Embryonic facial prominence (tissue), 1 donor: ENCODE data around the gene GP1BB.

ENCODE experiments used
- DNase-seq: peaks from one replicate; pipeline ENCODE4 v3.0.0-alpha.2; 2016; ENCODE audit errors: extremely low spot score

The GP1BB gene

DNA sequence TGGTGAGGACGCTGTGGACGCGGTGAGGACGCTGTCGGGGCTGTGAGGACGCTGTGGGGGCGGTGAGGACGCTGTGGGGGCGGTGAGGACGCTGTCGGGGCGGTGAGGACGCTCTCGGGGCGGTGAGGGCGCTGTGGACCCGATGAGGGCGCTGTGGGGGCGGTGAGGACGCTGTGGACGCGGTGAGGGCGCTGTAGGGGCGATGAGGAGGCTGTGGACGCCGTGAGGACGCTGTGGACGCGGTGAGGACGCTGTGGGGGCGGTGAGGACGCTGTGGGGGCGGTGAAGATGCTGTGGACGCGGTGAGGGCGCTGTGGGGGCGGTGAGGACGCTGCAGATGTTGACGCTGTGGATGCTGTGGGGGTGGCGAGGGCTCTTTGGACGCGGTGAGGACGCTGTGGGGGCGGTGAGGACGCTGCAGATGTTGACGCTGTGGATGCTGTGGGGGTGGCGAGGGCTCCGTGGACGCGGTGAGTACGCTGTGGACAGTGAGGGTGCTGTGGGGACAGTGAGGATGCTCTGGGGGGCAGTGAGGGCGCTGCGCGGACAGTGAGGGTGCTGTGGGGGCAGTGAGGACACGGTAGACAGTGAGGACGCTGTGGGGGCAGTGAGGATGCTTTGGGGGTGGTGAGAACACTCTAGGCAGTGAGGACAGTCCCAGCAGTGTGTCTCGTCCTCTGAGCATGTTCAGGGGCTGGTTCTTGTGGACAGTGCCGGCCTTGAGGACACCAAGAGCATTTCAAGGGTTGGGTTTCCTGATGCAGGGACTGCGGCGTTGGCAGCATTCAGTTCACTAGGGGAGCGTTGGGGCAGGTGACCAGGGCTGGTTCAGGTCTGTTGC lies 4.2 kb downstream of the GP1BB start:
- no peak for DNase-seq

DNA sequence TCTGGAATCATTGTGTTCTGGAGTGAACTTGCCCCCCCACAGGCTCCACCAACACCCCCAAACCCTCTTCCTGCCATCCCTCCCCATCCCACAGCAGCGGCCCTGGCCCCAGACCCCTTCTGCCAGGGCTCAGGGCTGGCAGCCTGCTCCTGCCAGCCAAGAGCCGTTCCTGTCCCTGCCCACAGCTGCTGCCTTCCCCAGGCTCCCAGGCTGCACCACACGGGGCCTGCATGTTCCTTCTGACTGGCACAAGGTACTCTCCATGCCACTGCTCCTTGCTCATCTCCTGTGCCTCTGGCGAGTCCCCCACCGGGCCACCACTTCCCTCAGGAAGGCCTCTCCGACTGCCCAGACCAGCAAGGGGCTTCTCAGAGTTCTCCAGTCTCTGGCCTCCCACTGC lies 4.9 kb downstream of the GP1BB start:
- no peak for DNase-seq

DNA sequence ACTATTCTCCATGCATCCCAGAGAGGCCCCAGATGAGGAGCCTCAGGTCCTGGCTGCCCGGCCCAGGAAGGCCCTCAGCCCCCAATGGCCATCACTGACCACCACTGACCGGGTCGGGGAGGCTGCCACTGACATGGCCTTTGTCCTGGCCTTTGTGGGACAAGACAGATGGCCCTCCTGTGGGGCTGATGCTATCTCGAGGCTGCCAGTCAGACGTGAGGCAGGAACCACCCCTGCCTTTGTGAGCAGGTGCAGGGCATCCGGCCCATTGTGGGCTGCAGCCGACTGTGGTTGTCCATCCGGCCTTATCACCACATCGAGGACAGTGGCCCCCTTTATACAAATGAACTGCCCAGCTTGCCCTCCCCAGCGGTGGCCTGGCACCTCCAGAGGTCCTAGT lies 5.5 kb downstream of the GP1BB start:
- no peak for DNase-seq

DNA sequence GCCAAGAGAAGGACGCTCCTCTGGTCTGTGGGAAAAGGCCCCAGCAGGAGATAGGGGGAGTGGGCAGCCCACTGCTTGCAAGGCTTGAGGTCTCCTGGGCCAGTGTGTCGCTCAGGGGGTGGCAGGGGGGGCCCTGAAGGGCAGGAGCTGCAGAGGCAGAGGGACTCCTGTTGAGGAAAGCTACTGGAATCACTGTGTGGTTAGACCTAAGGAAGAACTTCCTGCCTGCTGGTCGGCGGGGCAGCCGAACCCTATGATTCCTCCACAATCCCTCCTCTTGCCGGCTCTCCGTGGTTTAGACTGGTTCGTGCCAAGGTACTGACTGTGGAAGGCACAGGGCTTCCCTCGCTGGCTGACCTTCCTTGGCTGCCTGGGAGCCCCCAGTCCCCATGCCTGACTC lies 6.2 kb downstream of the GP1BB start:
- no peak for DNase-seq

DNA sequence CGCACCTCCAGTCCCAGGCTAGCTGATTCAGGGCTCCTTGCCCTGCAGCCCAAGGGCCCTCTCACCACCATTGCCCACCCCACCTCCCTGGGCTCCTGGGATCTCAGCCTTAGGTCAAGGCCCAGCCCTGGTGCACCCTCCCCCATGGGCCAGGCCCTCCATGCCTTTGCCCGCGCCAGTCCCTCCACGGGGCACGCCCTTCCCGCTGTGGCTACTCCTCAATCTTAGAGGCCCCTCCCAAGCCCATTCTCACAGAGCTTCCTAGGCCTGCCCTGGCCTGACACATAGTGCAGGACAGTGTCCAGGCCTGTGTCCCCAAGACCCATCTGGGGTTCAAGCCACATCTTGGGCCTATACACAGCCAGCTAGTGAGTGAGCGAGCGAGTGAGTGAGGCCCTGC lies 6.9 kb downstream of the GP1BB start:
- no peak for DNase-seq

DNA sequence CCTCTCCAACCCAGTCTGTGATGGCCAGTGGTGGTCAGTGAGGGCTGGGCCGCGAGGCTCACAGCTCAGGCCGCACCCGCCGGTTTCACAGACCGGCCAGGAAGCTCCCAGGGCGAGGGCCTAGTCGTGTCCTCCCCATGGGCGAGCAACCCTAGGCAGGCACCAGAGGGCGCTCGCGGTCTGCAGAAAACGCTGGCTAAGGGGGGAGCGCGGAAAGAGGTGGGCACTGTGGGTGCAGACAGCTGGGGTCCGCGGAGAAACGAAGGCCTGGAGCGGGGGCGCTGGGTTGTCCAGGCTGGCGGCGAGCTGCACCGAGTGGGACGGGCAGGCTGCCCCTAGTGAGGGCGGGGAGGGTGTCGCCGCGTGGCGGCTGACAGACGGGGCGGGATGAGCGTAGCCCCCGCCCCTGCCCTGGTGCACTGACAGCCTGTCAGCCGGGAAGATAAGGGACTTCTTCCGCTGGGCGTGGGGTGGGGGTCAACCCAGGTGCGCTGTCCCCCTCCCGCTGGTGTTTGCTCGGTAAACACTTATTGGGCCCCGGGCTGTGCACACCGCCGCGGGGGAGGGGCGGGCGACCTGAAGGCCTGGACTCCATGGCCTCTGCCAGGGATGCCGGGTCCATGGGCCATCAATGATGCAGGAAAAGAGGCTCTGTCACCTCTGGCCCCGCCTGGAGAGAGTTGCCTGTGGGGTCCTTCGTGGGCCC lies 7.5 kb downstream of the GP1BB start:
- DNase-seq = peak; percentile 56

DNA sequence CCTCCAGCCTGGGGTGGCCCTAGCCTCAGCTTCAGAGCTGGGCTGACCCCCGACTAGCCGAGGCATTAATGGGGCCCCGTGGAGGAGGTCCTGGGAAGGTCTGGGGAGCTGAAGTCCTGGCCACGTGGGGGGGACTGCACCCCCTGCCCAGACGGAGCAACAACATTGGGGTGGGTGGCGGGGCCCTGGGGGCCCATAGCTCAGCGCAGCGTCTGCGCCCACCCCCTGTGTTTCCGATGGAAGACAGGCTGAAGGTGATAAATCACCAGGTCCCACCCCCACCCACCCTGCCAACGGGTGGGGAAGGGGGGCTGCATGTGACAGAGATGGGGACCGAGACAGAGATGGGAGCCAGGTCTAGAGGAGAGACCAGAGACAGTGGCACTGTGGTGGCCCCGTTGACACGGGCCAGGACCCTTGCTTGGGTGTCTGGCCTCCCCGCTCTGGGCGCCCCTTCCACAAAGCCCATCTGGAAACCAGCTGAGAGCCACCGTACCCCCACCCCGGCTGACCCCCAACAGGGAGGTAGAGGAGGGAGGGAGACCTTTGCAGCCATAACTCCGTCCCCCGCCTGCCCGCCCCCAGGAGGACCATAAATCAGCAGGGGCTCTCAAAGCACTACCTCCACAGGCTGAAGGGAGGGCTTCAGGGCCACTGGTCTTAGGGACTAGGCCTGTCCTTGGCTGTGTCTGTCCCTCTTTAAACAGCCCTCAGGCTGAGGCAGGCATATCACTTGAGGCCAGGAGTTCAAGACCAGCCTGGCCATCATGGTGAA lies 8.2 kb downstream of the GP1BB start:
- no peak for DNase-seq

DNA sequence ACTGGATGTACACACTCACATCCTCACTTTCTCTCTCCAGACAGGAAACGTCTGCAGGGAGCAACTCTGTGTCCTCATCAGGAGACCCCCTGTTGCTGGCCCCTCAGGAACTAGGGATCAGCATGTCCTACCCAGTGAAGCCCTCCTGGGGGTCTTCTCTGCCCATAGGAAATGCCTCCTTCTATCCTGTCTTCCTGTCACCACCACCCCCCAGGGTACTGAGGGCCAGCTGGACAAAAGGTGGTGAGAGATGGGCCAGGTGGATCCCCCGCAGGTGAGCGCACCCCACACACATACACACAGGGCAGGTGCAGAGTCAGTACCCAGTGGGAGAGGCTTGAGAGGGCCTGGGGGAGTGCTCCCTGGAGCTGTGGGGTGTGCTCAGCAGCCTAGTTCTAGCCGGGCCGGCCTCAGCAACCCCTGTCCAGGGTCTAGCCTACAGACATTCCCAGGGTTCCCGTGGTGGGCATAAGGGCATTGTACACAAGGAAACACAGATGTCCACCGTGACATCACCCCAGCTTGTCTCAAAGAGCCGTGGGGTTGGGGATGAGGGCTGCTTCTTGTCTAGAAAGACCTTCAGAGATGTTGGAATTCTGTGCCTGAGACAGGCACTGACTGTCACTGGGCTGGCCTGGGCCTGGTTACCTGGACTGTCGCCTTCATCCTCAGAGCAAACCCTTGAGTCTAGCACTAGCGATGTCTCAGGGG lies 9.2 kb downstream of the GP1BB start:
- no peak for DNase-seq

DNA sequence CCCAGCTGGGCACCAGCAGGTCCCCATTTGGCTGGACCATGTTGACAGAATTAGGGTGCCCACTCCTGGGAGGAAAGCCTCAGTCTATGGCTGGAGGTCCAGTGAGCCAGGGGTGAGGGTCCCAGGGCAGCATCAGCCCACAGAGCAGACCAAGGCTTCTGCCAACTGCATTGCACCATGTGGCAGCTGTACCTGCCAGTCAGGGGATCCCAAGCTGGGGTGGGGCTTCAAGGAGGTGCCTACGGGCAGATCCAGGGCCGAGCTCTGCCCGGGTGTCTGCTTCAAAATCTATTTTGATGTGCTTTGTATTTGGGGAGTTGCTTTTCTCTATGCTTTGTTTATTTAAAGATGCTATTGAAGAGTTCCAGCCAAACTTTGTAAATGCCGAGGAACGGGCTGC lies 10.4 kb downstream of the GP1BB start:
- DNase-seq = no peak

DNA sequence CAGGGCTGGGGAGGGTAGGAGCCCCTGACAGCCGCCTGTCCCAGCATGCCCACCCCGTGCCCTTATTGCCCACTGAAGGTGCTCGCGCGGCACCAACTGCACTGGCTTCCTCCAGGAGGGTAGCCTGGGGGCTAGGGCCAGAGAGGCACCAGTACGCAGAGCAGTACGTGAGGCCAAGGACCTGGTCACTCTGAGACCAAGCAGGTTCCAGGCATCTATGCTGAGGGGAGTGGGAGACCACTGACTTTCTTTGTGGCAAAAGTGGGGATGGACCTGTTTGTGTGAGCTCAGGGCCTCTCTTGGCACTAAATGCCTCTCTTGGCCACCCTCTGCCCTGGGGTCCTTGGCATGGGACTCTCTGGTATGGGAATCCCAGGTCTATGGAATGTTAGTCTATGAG lies 10.8 kb downstream of the GP1BB start:
- no peak for DNase-seq

DNA sequence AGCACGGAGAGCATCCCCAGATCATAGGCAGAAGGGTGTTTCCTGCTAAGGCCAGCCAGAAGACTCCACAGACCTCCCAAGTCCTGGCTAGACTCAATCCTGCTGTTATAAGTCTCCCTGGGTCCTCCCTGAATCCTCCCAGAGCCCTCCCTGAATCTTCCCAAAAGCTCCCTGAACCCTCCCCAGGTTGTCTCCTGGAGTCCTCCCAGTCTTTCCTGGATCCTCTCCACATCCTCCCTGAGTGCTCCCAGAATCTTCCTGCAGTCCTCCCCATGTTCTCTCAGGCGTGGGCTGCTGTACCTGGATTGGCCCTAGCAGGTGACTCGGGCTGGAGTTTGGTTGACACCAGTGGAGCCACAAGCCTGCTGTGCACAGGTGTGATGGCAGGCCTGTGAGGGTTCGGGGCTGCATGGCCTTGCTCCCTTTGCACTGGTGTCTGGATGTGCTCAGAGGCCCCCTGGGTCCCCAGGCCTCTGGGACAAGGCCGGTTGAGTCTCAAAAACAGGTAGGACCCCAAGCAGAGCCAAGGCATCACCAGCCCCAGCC lies 11.6 kb downstream of the GP1BB start:
- DNase-seq = no peak

DNA sequence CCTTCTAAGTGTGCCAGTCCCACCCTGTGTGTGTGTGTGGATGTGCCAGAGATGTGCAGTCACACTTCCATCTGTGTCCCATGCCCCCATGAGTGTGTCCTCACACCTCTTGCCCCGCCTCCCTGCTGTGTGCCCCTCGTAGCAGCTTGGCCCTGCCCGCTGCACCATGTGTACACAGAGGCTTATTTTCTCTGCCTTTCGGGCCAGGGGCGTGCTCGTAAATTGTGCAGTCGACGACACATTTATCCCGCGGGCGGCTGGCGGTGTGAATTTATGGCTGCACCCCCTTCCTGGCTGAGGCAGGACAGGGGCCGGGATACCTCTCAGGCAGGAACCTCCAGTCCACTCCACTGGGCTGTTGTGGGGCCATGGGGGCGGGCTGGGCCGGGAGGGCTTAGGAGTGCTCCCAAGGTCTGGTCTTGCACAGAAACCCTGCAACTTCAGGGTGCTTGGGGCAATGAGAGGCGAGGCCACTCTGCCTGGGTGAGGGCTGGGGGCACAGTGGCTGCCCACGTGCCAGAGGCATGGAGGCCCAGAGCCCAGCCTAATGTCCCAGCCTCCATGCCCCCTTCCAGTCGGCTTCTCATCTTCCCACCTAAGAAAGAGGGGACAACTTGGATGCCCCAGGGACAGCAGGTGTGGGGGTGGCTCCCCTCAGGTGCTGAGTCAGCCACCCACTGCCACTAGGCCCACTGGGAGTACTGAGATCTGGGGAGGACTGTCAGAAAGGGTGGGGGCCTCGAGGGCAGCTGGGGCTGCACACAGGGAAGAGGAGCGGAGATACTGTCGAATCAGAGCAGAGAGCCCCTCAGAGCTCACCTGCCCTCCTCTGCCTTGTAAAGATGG lies 12.5 kb downstream of the GP1BB start:
- no peak for DNase-seq

DNA sequence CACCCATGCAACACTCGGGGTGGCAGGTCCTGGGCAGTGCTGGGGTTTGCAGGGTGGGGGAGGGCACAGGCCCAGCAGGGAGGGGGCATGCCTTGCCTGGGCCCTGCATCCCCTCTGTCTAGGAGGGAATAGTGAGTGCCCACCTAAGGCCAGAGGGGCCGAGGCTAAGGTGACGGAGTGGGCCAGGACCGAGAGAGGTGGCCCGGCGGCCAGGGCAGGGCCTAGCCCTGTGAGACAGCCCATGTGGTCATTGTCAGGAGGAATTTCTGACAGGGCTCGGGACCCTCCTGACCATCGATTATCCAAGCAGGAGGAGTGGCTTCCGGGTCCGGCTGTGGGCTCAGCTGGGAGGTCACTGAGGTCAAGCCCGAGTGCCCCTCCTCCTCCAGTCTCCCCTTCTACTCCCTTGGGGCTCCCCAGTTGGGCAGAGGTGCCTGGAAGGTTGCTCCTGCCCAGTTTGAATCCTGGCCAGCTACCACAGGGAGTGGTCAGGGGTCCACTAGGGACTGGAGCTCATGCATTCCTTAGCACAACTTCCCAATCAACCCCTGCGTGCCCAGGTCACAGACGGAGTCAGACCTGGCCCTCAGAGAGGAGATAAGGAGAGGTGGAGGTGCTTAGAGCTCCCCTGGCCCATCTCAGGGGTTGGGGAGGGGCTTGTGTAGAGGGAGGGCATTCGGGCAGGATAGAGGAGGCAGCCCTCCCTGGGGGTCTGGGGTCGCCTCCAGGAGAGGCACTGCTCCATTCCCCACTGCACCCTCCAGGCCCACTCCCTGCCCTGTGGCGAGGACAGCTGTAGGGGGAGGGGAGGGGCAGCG lies 14.7 kb downstream of the GP1BB start:
- DNase-seq = no peak

DNA sequence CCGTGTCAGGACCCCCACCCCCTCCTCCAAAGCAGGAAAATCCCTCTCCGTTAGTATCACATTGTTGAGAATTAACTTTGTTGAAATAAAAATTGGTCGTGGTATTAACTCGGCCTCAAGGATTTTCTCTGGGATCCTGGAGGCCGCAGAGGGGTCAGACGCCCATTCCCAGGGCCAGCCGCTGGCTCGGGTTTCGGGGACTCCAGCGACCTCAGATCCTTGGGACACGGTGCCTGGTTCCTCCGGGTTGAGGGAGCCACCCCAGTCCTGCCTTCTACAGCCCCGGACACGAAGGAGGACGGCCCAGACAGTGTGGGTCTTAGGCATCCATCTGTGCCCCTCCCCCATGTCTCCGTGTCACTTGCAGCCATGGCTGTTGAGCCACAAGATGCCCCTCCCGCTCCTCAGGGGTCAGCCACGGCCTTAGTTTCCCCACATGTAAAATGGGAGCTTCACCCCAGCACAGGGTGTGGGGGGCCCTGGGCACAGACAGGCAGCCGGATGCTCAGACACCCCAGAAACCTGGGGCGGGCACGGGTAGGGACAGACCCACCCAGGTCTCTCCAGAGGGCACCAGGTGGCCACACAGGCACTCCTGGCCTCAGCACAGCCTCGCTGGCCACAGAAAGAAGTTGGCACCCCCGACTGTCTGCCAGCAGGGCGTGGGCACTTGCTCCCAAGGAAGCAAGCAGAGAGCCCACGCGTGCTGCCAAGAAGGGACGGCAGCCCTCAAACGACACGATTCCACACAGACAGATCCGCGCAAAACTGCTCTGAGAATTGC lies 15.5 kb downstream of the GP1BB start:
- no peak for DNase-seq

DNA sequence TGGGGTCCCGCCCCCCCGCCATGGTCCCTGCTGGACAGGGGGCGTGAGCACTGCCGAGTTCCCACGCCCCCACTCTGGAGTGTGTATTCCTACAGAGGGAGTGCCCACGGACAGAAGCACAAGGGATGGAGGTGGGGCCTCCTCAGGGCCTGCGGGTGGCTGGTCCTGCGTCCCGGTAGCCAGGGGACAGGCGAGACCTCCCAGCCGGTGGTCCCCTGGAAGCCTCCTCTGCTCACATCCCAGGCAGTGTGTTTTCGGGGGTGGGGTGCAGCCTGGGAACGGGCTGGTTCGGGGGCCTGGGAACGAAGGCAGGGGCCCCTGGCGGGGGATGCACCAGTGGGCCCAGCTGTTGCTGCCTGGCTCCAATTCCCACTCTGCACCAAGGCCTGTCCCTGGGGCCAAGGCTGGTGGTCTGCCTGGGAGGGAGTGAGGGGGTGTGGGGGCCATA lies 16.1 kb downstream of the GP1BB start:
- no peak for DNase-seq

DNA sequence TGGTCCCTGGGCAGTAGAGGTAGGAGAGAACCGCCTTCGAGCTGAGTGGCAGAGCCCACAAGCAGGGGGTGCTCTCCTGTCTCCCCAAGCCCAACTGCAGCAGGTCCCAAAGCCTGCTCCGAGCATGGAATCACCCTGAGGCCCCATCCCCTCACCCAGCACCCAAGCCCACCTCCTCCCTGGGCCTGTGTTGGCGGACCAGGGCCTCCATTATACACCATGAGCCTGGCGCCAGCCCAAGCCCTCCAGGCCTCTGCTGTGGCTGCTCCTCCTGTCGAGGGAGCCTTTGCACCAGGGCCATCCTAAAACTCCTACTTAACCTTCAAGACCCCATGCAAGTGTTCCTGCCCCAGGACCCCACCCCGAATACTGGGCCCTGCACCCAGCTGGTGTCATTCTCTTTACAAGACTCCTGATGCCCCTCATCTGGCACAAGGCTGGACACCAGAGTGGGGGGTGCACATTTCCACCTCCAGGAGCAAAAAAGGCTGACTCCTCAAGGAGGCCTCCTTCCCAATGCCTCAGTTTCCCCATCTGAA lies 16.6 kb downstream of the GP1BB start:
- DNase-seq = no peak

DNA sequence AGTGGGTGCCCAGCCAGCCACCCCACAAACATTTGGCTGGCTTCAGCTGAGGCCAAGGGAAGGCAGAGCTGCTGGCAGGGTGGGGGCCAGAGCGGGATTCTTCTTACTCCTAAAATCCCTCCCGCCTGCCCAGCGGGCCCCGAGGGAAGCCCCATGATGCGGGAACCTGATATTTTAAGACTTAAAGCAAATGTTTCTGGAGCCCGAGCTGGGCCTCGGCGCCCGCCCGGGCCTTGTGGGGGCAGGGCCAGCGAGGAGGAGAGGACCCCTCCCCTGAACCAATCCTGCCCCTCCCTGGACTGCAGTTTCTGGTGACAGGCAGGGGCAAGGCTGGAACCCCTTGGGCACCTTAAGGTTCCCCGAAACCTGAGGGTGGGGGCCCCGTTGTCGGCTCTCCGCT lies 17.2 kb downstream of the GP1BB start:
- DNase-seq = peak; percentile 56

DNA sequence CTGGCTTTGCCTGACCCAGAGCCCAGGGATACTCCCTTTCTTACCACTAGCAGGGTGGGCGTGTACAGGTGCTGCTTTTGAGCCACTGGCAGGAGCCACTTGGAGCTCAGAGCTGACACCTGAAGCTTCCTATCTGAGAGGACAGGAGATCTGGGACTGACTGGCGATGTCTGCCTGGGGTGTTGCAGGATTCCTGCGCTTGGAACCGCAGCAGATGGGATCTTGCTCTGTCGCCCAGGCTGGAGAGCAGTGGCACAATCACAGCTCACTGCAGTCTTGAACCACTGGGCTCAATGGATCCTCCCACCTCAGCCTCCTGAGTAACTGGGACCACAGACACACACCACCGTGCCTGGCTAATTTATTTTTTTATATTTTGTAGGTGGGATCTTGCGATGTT lies 17.7 kb downstream of the GP1BB start:
- no peak for DNase-seq
